T-cell (primary cell): ENCODE results near the gene P2RX1. TPM values are rescaled to one million over a fixed set of nuclear protein-coding genes. Genes with fewer than 3 reads are reported as not detected.
A peak's percentile ranks its signal among the peaks of the same experiment; 100 is the strongest.

Experiments
- ATAC-seq, 4 experiments: fragments of 200-7000 bp in 3 of 4; fragments of 150-1000 bp in 1 of 4; cut with Tn5 transposase; replicated peaks in 1 of 4; 1 replicate in 3 of 4; 2 replicates in 1 of 4; pipeline ENCODE4 v1.10.0; 2021; ENCODE audit warnings: moderate library complexity in 3 of 4, mild to moderate bottlenecking in 2 of 4, moderate number of reproducible peaks in 1 of 4
- CTCF ChIA-PET, 2 donors: fragments of 300-600 bp; sonication (Branson Sonifier 250); formaldehyde crosslinking; loops; one replicate each; lab custom pipeline; 2022; ENCODE audit warnings: antibody characterized with exemption in 2 of 2; lab: Charles Lee
- POLR2A ChIA-PET, 2 donors: fragments of 300-600 bp; sonication (Branson Sonifier 250); formaldehyde crosslinking; loops; one replicate each; lab custom pipeline; 2022; ENCODE audit warnings: antibody characterized with exemption in 2 of 2; lab: Charles Lee
- DNase-seq, 35 experiments: peaks; one replicate each; pipeline versions ENCODE4 v3.0.0 to v3.0.0-alpha.2; 2013 to 2023
- H3K27ac ChIP-seq: one replicate; pipeline ENCODE4 v1.5.1; 2013; ENCODE audit warnings: low read length
- H3K27me3 ChIP-seq, 2 experiments: replicated peaks in 1 of 2; 1 replicate in 1 of 2; 2 replicates in 1 of 2; pipeline versions ENCODE4 v1.6.1 to v1.7.0; 2013; ENCODE audit warnings: low read length in 1 of 2, mixed read lengths in 1 of 2; ENCODE audit not compliant: control insufficient read depth in 2 of 2, insufficient read depth in 2 of 2; ENCODE audit errors: extremely low read depth in 1 of 2
- H3K36me3 ChIP-seq, 2 donors: 1 replicate in 1 of 2; 2 replicates in 1 of 2; pipeline versions ENCODE4 v1.6.1 to v1.7.0; 2013; ENCODE audit warnings: low read length in 1 of 2; ENCODE audit not compliant: control insufficient read depth in 2 of 2, insufficient read depth in 1 of 2; ENCODE audit errors: extremely low read depth in 1 of 2
- H3K4me1 ChIP-seq, 2 experiments: 1 replicate in 1 of 2; 2 replicates in 1 of 2; pipeline versions ENCODE4 v1.6.1 to v1.7.0; 2013; ENCODE audit warnings: low read length in 2 of 2, mixed read lengths in 1 of 2; ENCODE audit not compliant: insufficient read depth in 2 of 2, control insufficient read depth in 1 of 2; ENCODE audit errors: extremely low read depth in 1 of 2
- H3K4me3 ChIP-seq, 2 donors: 1 replicate in 1 of 2; 2 replicates in 1 of 2; pipeline versions ENCODE4 v1.5.1 to v1.7.0; 2013; ENCODE audit warnings: mild to moderate bottlenecking in 2 of 2, low read length in 1 of 2, moderate library complexity in 1 of 2; ENCODE audit not compliant: control insufficient read depth in 1 of 2; ENCODE audit errors: extremely low read depth in 1 of 2
- H3K9me3 ChIP-seq: 2 replicates; pipeline ENCODE4 v1.7.0; 2013
- H3K27ac Mint-ChIP-seq, 2 donors: one replicate each; pipeline ENCODE4 v1.8.0; 2020 to 2021; ENCODE audit warnings: mild to moderate bottlenecking in 2 of 2, mixed read lengths in 2 of 2
- H3K27me3 Mint-ChIP-seq, 2 donors: one replicate each; pipeline ENCODE4 v1.8.0; 2021 to 2022; ENCODE audit warnings: mixed read lengths in 2 of 2
- H3K36me3 Mint-ChIP-seq: one replicate; pipeline ENCODE4 v1.8.0; 2021; ENCODE audit warnings: mixed read lengths
- H3K4me1 Mint-ChIP-seq, 3 donors: one replicate each; pipeline ENCODE4 v1.8.0; 2020 to 2022; ENCODE audit warnings: mixed read lengths in 3 of 3, mild to moderate bottlenecking in 1 of 3
- H3K4me3 Mint-ChIP-seq, 3 donors: one replicate each; pipeline ENCODE4 v1.8.0; 2020 to 2022; ENCODE audit warnings: mild to moderate bottlenecking in 3 of 3, mixed read lengths in 3 of 3, moderate library complexity in 3 of 3
- H3K9me3 Mint-ChIP-seq, 3 donors: one replicate each; pipeline ENCODE4 v1.8.0; 2020 to 2022; ENCODE audit warnings: mixed read lengths in 3 of 3
- WGBS: methylation state at CpG from one replicate; pipeline ENCODE4 v1.1.5; 2013; ENCODE audit warnings: missing lambda C conversion rate; ENCODE audit not compliant: insufficient coverage; 5-methylcytosine and 5-hydroxymethylcytosine counted together
- total RNA-seq, 35 experiments: library from RNA in 6 of 35; stranded (reverse) in 6 of 35; fragments of 120-200 nt in 1 of 35; gene quantifications; one replicate each; pipeline versions ENCODE4 v1.2.1 to v1.2.4 and lab custom pipeline; 2013 to 2026

P2RX1 gene
- total RNA-seq, 5 donors from 2014 or later (not counting 1 experiment from before 2014, with no cell fraction given): 0.95 to 3.3 (median 1.2) TPM

DNA sequence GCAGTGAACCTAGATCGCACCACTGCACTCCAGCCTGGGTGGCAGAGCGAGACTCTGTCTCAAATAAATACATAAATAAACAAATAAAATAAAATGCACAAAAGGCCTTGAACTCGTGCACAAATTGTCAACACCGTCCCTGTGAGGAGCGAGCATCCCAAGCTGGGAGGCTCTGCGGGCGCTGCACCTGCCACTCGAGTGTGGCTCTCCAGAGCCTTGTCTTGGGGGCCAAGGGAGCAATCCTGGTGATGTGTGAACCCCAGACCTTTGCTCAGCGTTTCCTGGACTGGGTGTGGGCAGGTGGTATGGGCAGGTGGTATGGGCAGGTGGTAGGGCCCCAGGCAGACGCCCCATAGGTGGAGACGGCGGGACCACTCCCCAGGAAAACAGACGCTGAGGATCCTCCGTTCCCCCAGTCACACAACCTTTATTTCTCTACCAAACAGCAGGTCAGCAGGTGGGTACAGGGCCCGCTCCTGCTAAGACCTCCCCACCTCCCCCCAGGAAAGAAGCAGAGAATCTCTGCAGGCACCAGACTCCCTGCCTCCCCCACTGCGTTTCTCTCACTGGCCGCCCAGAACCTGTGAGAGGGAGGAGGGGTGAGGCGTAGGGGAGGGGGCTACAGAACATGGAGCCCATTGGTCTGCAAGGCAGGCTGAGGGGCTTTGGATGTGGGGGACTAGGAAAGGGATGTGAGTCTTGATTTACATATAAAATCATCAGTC, 7.4 kb upstream of the P2RX1 start:
- Histone ChIP-seq H3K4me3 (no peak overlapping the region), H3K4me1 (no peaks in the 10 kb centered on the region), H3K9me3 (no peaks in the 10 kb centered on the region), H3K27me3 (no peaks in the 10 kb centered on the region), H3K36me3 (peaks cover 30 to 31% of the 10 kb centered on the region in 2 donors), H3K27ac (no peak overlapping the region)
- ChIA-PET CTCF (no interaction called here), POLR2A (no interaction called here)
- WGBS: 82% methylated on average over 2 of the region's 18 CpGs
- no peaks in the 10 kb centered on the region for H3K9me3 Mint-ChIP-seq
- peaks cover 0 to 4% (median 0%) of the 10 kb centered on the region in 3 donors for H3K4me1 Mint-ChIP-seq
- DNase-seq (no peak), ATAC-seq (no peak)
- H3K36me3 Mint-ChIP-seq: peaks cover 14% of the 10 kb centered on the region
- no peaks in the 10 kb centered on the region for H3K27me3 Mint-ChIP-seq
- H3K27ac Mint-ChIP-seq: no peak overlapping the region
- no peak overlapping the region for H3K4me3 Mint-ChIP-seq

DNA sequence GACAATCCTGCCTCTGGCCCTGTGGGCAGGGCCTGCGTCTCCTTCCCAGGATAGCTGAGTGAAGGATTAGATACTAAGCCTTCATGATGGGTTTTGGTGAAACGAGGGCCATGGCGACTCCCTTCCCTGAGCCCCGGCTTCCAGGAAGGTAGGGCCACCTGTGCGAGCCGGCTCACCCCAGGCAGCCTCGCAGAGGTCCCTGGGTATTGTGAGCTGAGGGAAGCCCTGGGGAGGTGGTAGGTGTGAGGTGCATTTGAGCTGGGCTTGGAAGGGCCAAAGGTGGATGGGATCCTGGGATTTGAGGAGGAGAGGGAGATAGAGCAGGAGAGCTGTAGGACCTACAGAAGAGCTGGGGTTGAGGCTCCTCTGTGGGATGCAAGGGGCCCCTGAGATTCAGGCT, 6.5 kb upstream of the P2RX1 start:
- no peaks in the 10 kb centered on the region for H3K27me3 ChIP-seq
- ATAC-seq: no peak
- Mint-ChIP-seq H3K36me3 (peaks cover 14% of the 10 kb centered on the region), H3K9me3 (no peaks in the 10 kb centered on the region), H3K27me3 (no peaks in the 10 kb centered on the region), H3K4me3 (no peak overlapping the region), H3K4me1 (peaks cover 0 to 8% (median 2%) of the 10 kb centered on the region in 3 donors), H3K27ac (peak overlapping the region; percentile 39 to 57)
- H3K36me3 ChIP-seq: peaks cover 22 to 29% of the 10 kb centered on the region in 2 donors
- no peaks in the 10 kb centered on the region for H3K9me3 ChIP-seq
- 85% methylated on average over 4 of the region's 7 CpGs for WGBS
- no peak for DNase-seq
- ChIA-PET CTCF (no interaction called here), POLR2A (no interaction called here)
- no peak overlapping the region for H3K27ac ChIP-seq
- H3K4me3 ChIP-seq: no peak overlapping the region
- H3K4me1 ChIP-seq: peaks cover under 1% of the 10 kb centered on the region in 2 experiments

DNA sequence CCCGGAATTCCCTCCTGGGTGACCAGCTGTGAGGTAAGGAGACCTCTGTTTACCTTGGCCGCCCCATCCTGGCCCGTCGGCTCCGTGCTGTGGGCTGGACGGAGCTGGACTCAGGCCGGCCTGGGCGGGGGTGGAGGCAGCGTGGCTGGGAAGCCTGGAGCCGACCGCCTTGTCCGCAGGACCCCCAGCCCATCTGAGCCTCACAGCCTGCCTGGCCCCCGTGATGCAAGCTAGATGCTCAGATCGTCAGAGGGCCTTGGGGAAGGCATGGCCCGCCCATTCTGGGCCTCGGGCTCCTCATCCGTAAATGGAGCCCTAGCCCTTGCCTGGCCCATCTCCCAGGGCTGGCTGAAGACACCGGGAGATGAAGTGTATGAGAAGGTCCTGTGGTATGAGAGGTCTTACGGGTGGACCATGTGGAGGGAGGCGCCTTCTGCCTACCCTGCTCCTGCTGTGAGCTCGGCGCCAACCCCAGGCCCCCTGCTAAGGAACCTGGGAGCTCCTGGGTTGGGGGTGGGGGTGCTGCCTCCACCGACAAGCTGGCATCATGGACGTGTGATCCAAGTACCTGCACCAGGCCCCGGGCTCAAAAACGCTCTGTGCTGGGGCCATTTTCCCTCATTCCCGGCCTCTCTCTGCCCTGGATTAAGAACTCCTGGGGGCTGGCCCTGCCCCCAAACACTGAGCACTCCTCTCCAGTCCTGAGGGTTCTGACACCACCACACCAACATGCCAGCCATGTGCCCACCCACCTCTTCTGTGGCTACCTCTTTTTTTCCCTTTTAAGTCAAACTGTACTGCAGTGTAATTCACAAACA, 5.4 kb upstream of the P2RX1 start:
- no peak overlapping the region for H3K4me3 Mint-ChIP-seq
- ATAC-seq (peak in 1 of 4 experiments; percentile 18), DNase-seq (no peak)
- Histone ChIP-seq H3K4me1 (peaks cover 10 to 11% of the 10 kb centered on the region in 2 experiments), H3K27ac (no peak overlapping the region), H3K4me3 (no peak overlapping the region), H3K36me3 (peaks cover 12 to 23% of the 10 kb centered on the region in 2 donors), H3K9me3 (no peaks in the 10 kb centered on the region), H3K27me3 (no peaks in the 10 kb centered on the region)
- whole genome bisulfite sequencing: 89% methylated on average over 20 of the region's 27 CpGs
- H3K4me1 Mint-ChIP-seq: peaks cover 5 to 16% (median 10%) of the 10 kb centered on the region in 3 donors
- no peaks in the 10 kb centered on the region for H3K27me3 Mint-ChIP-seq
- CTCF ChIA-PET: no interaction called here
- peaks cover 9% of the 10 kb centered on the region for H3K36me3 Mint-ChIP-seq
- no peaks in the 10 kb centered on the region for H3K9me3 Mint-ChIP-seq
- POLR2A ChIA-PET: interaction anchor here in 1 of 2 donors (0.6 kb wide), 1 partner anchor 10 kb away, joined by 3 read pairs; no protein-coding TSS in a partner anchor
- peak overlapping the region in 1 of 2 donors; percentile 14 for H3K27ac Mint-ChIP-seq

DNA sequence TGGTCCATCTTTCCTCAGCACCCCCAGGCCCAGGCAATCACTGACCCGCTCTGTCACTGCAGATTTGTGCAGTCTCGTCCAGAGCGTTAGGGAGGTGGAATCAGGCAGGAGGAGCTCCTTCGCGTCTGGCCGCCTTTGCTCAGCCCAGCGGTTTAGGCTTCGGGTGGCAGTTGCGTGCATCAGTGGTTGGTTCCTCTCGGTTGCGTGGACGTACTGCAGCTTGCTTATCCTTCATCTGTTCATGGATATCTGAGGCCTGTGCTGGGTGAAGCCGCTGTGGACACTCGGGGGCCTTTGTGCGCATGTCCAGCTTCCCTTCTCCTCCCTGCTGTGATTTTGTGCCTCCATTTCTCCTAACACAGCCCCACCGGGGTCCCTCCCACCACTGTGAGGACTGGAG, 4.7 kb upstream of the P2RX1 start:
- ChIA-PET CTCF (no interaction called here), POLR2A (interaction anchor here in 1 of 2 donors (0.6 kb wide), 1 partner anchor 10 kb away, joined by 3 read pairs; no protein-coding TSS in a partner anchor)
- H3K9me3 ChIP-seq: no peaks in the 10 kb centered on the region
- Mint-ChIP-seq H3K4me3 (no peak overlapping the region), H3K9me3 (no peaks in the 10 kb centered on the region), H3K27ac (no peak overlapping the region), H3K27me3 (no peaks in the 10 kb centered on the region), H3K36me3 (peaks cover 7% of the 10 kb centered on the region), H3K4me1 (peaks cover 9 to 24% (median 17%) of the 10 kb centered on the region in 3 donors)
- WGBS: 92% methylated on average over 6 of the region's 16 CpGs
- no peaks in the 10 kb centered on the region for H3K27me3 ChIP-seq
- H3K36me3 ChIP-seq: peaks cover 11 to 20% of the 10 kb centered on the region in 2 donors
- ATAC-seq: no peak
- H3K27ac ChIP-seq: no peak overlapping the region
- no peak overlapping the region for H3K4me3 ChIP-seq
- peaks cover 15 to 18% of the 10 kb centered on the region in 2 experiments for H3K4me1 ChIP-seq
- no peak for DNase-seq

DNA sequence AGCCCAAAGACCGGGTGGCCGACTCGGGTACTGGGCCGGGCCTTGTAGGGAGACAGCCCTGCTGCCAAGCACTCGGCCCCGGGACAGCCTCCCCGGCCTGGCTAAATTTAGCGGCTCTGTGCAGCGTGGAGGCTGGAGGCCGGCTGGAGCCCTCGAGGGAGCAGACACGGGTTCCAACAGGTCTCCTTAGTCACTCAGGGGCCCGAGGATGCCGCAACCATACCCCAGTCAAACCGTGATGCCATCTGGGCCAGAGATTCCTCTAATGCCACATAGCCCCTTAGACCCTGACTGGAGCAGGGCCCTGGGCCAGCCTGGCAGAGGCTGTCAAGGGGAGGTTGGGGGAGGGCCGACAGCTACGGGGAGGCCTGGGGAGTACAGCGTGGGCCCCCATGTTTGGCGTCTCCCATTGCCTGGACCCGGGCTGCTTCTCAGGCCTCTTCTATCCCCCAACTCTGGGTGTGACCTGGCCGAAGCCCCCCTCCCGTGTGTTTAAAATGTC, 2.9 kb upstream of the P2RX1 start:
- H3K4me1 ChIP-seq: peaks cover 18 to 36% of the 10 kb centered on the region in 2 experiments
- 95% methylated on average over 10 of the region's 22 CpGs for WGBS
- H3K4me3 Mint-ChIP-seq: no peak overlapping the region
- CTCF ChIA-PET: no interaction called here
- H3K36me3 ChIP-seq: peaks cover 0 to 7% of the 10 kb centered on the region in 2 donors
- no peak overlapping the region for H3K27ac ChIP-seq
- H3K27me3 Mint-ChIP-seq: no peaks in the 10 kb centered on the region
- ATAC-seq: no peak
- H3K36me3 Mint-ChIP-seq: no peaks in the 10 kb centered on the region
- H3K4me1 Mint-ChIP-seq: peaks cover 18 to 39% (median 30%) of the 10 kb centered on the region in 3 donors
- H3K27me3 ChIP-seq: no peaks in the 10 kb centered on the region
- H3K9me3 ChIP-seq: no peaks in the 10 kb centered on the region
- no peak overlapping the region for H3K4me3 ChIP-seq
- no peak overlapping the region for H3K27ac Mint-ChIP-seq
- DNase-seq: no peak
- POLR2A ChIA-PET: no interaction called here
- H3K9me3 Mint-ChIP-seq: no peaks in the 10 kb centered on the region

DNA sequence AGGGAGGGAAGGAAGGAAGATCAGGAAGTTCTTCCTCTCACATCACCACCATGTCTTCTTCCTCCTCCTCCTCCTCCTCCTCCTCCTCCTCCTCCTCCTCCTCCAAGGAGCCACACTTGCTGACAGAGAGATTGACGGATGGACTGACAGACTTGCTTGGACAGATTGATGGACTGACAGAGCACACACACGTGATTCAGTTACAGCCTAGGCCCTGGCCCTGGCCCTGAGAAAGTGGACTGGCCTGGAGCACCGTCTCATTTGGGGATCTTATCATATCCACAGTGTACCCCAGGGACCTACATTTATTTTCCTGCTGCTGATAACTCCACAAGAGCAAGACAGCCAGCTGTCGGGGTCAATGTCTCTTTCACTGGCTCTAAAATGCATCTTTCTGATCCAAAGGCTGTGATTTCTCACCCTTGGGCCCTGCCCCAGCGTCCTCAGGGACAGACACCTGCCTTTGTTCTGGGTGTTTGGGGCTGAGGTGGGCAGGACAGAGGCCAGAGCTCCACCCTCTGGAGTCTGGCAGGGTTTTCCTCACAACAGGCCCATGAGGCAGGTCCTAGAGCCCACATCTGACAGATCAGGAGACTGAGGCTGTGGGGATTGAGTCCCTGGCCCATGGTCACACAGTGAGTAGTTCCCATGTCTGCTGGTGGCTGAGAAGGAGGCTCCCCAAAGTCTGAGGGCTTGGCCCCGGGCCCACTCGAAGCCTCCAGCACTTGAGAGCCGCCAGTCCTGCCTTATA, 2.3 kb upstream of the P2RX1 start:
- no peak overlapping the region for H3K4me3 ChIP-seq
- Mint-ChIP-seq H3K4me1 (peaks cover 24 to 45% (median 36%) of the 10 kb centered on the region in 3 donors), H3K36me3 (no peaks in the 10 kb centered on the region), H3K27ac (peak overlapping the region in 1 of 2 donors; percentile 5), H3K4me3 (no peak overlapping the region), H3K27me3 (no peaks in the 10 kb centered on the region), H3K9me3 (no peaks in the 10 kb centered on the region)
- ATAC-seq: no peak
- 74% methylated on average over 7 of the region's 8 CpGs for WGBS
- ChIA-PET CTCF (no interaction called here), POLR2A (no interaction called here)
- peaks cover 0 to 1% of the 10 kb centered on the region in 2 donors for H3K36me3 ChIP-seq
- peaks cover 0 to under 1% of the 10 kb centered on the region in 2 experiments for H3K27me3 ChIP-seq
- no peak overlapping the region for H3K27ac ChIP-seq
- no peaks in the 10 kb centered on the region for H3K9me3 ChIP-seq
- DNase-seq: no peak
- peaks cover 18 to 42% of the 10 kb centered on the region in 2 experiments for H3K4me1 ChIP-seq
